Erythroblast (primary cell): ENCODE results near the gene GAA.
"Not testable (repeated sequence)": the region's sequence is repeated elsewhere in the genome, so short reads cannot be mapped to it uniquely, and the experiment has no call there.

Experiments used
- DNase-seq, 2 experiments: peaks; one replicate each; lab custom pipeline; 2025; lab: John Stamatoyannopoulos, UW
- GATA1 ChIP-seq: IDR thresholded peaks from 2 replicates; pipeline ENCODE4 v1.6.1; 2011; ENCODE audit warnings: low read depth, mild to moderate bottlenecking, control low read depth, low read length, moderate library complexity
- POLR2A ChIP-seq: IDR thresholded peaks from 2 replicates; pipeline ENCODE4 v1.6.1; 2011; ENCODE audit warnings: mild to moderate bottlenecking, low read length

GAA gene

DNA sequence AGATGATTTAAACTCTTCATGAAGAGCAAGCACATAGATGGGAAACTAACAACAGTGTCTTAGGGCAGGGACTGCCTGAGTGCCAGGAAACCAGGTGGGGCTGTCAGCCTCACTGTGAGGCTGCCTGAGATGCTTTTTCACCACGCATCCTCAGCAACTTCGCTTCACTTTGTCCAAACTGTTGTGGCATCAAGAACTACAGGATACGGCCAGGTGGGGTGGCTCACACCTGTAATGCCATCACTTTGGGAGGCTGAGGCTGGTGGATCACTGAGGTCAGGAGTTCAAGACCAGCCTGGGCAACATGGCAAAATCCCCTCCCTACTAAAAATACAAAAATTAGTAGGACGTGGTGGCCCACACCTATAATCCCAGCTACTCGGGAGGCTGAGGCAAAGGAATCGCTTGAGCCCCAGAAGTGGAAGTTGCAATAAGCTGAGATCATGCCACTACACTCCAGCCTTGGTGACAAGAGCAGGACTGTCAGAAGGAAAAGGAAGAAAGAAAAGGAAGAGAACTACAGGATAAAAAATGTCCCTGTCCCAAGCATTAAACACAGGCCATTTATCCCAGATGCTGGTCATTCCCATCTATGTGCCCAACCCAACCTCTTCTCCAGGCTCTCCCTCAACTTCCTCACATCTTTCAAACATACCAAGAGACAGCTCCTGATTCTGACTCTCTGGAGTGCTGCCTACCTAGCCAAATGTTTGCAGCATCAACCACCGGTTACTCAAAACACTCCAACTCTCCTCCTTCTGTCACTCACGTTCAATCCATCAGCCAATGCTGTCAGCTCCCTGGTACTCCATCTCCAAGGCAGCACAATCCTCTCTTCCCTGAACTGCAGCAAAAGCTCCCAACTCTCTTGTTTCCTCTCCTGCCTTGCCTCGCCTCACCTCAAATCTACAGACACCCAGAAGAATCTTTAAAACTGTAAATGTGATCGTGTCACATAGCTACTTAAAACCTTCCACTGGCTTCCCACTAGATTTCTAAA, 44.0 kb downstream of the GAA start:
- TF ChIP-seq POLR2A = no peak
- no peak for TF ChIP-seq GATA1
- DNase-seq = peak in 1 of 2 experiments; percentile 50

GRCh38 chr17:80146121-80147034, 45.0 kb downstream of the GAA start:
- DNase-seq = peak; percentile 60 to 68
- TF ChIP-seq POLR2A (no peak), GATA1 (no peak)

GRCh38 chr17:80147035-80147822, 45.8 kb downstream of the GAA start, which contains the start of gene EIF4A3:
TSS of gene EIF4A3 (minus strand) at chr17:80147128. CDS start at chr17:80146961, 167 bp downstream.
- DNase-seq = peak; percentile 99
- TF ChIP-seq POLR2A (peak; percentile 97), GATA1 (no peak)

DNA sequence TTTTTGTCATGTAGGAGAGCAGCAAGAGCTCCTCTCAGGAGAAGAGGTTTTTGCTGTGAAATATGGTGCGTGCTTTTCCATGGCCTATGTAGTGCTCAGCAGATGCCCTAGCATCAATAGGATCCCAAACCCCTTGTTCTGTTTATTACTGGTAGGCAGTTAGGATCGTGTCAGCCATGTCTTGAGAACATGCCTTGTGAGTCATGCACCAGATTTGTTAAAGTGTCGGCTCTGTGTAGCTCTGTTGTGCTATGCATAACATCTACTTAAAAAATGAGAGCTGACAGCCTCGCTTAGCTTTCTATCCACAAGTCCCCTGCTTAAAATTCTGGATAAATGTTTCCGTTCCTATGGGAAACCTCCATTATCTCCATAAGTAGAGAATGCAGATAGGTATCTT, 50.0 kb downstream of the GAA start:
- DNase-seq = no peak
- no peak for TF ChIP-seq POLR2A
- no peak for TF ChIP-seq GATA1

- DNase-seq = peak; percentile 63 to 69
- no peak for TF ChIP-seq POLR2A
- no peak for TF ChIP-seq GATA1
Observed at GRCh38 chr17:80152081-80152702, 50.8 kb downstream of the GAA start.

- no peak for DNase-seq
Observed at GRCh38 chr17:80153004-80153403, 51.6 kb downstream of the GAA start.

GRCh38 chr17:80154166-80154565, 52.8 kb downstream of the GAA start:
- no peak for DNase-seq
- TF ChIP-seq GATA1 = no peak
- TF ChIP-seq POLR2A = no peak

More at GRCh38 chr17:80153004-80153403, 51.6 kb downstream of the GAA start:
- no peak for TF ChIP-seq GATA1
- no peak for TF ChIP-seq POLR2A

- not testable (repeated sequence) for DNase-seq
Observed at GRCh38 chr17:80155600-80155999, 54.2 kb downstream of the GAA start.

- DNase-seq = no peak
- no peak for TF ChIP-seq GATA1
- TF ChIP-seq POLR2A = no peak
Observed at GRCh38 chr17:80158846-80159245, 57.5 kb downstream of the GAA start.

- no peak for TF ChIP-seq GATA1
- TF ChIP-seq POLR2A = peak; percentile 49
Observed at GRCh38 chr17:80160536-80160935, 59.2 kb downstream of the GAA start.

GRCh38 chr17:80163336-80163735, 62.0 kb downstream of the GAA start:
- TF ChIP-seq GATA1 = no peak
- TF ChIP-seq POLR2A = no peak
- no peak for DNase-seq

More at GRCh38 chr17:80160536-80160935, 59.2 kb downstream of the GAA start:
- DNase-seq = no peak

DNA sequence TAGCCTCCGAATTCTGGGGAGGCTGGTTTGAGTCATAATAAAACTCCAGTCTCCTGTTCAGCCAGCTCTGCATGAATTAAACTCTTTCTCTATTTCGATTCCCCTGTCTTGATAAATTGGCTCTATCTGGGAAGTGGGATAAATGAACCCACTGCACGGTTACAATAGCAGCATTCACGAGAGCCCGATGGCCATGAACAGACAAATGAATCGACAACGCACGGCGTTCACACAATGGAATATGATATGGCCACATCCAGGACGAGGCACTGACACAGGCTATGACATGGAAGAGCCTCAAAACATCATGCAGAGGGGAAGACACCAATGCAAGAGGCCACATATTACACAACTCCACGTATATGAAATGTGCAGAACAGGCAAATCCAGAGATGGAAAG, 62.8 kb downstream of the GAA start:
- TF ChIP-seq GATA1 (no peak), POLR2A (no peak)
- no peak for DNase-seq

DNA sequence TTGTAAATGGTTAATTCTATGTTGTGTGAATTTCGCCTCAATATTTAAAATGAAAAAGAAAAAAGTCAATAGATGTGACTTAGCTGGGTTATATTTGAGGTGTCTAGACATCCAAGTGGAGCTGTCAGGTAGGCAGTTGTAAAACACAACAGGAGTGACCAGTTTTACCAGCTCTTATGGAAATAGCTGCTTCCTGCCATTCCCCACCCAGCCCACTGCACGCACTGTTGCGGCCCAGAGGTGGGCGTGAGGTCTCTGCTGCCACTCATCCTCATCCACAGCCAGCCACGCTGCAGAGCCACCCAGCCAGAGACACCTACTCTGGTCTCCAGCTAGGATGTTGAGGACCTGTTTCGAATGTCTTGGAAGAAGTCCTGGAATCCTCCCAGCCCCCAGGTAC, 65.1 kb downstream of the GAA start:
- no peak for DNase-seq
- TF ChIP-seq POLR2A (no peak), GATA1 (no peak)
